ENCODE data around the gene CPZ.

DNA sequence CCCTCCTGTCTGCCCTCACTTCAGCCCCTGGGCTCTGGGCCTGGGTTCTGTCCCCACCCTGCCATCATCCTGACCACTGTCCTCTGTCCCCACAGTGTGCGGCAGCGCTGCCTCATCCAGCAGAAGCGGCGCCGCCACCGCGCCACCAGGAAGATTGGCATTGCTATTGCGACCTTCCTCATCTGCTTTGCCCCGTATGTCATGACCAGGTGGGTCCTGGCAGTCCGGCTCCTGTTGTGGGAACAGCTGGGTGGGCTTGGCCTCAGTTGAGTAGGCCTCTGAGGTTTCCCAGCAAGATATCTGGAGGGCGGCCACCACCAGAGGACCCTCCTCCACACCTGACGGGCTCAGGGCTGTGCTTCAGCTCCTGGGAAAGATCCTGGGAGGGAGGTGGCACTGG is 10.1 kb upstream of the CPZ start:
- no peak for TF ChIP-seq CTCF (IDR thresholded peaks at IDR 0.05)
- no peak for TF ChIP-seq POLR2A (IDR thresholded peaks at IDR 0.05)

All from breast epithelium (tissue), 3 donors.